GM19372 (cell line): ENCODE data around the gene CTSO.
"Not testable (repeated sequence)": the region's sequence is repeated elsewhere in the genome, so short reads cannot be mapped to it uniquely, and the experiment has no call there.

ENCODE experiments used
- ATAC-seq: cut with Tn5 transposase; IDR thresholded peaks from one replicate; pipeline ENCODE4 v1.9.1; 2021; ENCODE audit warnings: mild to moderate bottlenecking, low read depth, moderate library complexity; ENCODE audit not compliant: unreplicated experiment

Gene CTSO

GRCh38 chr4:155956461-155956860, 2.8 kb upstream of the CTSO start:
- no peak for ATAC-seq

GRCh38 chr4:155954939-155955338, 1.3 kb upstream of the CTSO start:
- no peak for ATAC-seq

GRCh38 chr4:155954118-155954685, 536 bp upstream of the CTSO start:
- ATAC-seq: no peak

DNA sequence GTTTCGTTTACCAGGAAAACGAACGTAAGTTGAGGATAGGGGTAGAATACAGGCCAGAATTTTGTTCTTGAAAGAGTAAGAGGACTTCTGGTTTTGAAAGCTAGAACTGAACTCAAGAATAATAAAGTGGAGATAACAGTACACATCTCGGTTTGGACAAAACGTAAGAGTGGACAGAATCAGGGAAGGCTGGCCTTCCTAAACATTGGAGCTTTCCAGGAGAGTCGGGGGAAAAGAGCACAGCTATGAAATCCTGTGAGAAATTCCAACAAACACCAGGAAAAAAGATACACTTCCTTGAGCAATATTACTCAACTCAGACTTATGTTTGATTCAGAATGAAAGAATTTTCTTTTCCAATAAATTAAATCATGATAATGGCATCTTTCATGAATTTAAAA, 1.2 kb downstream of the CTSO start:
- ATAC-seq: no peak

GRCh38 chr4:155950461-155950860, 3.2 kb downstream of the CTSO start:
- ATAC-seq: no peak

GRCh38 chr4:155948541-155948940, 5.1 kb downstream of the CTSO start:
- ATAC-seq: no peak

- no peak for ATAC-seq
These were observed 7.2 kb downstream of the CTSO start for GRCh38 chr4:155946486-155946885.

GRCh38 chr4:155944516-155944915, 9.2 kb downstream of the CTSO start:
- no peak for ATAC-seq

GRCh38 chr4:155943605-155944291, 9.9 kb downstream of the CTSO start:
- ATAC-seq: no peak

- ATAC-seq: no peak
These were observed 11.8 kb downstream of the CTSO start for GRCh38 chr4:155941820-155942219.

- ATAC-seq: no peak
These were observed 12.4 kb downstream of the CTSO start for GRCh38 chr4:155941085-155941790.

GRCh38 chr4:155935389-155935986, 18.2 kb downstream of the CTSO start:
- no peak for ATAC-seq

DNA sequence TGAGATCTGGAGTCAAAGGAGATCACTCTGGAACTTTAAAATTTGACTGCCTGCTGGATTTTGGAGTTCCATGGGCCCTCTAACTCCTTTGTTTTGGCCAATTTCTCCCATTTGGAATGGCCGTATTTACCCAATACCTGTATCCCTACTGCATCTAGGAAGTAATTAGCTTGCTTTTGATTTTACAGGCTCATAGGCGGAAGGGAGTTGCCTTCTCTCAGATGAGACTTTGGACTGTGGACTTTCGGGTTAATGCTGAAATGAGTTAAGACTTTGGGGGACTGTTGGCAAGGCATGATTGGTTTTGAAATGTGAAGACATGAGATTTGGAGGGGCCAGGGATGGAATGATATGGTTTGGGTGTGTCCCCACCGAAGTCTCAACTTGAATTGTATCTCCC, 19.0 kb downstream of the CTSO start:
- ATAC-seq: not testable (repeated sequence)

- no peak for ATAC-seq
These were observed 22.0 kb downstream of the CTSO start for GRCh38 chr4:155931634-155932033.

DNA sequence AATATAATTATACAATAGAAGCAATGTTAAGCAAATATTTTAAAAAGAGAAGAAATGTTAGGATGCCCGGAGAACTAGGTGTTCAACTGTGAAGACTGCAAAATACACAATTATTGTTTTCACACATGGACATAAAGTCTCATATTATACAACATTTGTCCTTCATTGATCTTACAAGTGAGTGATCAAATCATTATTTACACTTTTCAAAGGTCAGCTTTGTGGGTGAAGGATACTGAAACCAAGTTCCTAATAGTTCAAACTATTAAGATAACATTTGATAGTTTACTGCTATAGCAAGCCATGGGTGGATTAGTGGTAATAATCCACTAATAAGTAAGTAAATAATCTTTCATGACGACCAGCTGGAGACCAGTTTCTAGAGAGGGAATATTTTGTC, 23.3 kb downstream of the CTSO start:
- no peak for ATAC-seq

- ATAC-seq: no peak
These were observed 23.8 kb downstream of the CTSO start for GRCh38 chr4:155929833-155930232.

GRCh38 chr4:155924637-155925036, 29.0 kb downstream of the CTSO start:
- no peak for ATAC-seq

GRCh38 chr4:155921597-155921996, 32.1 kb downstream of the CTSO start:
- ATAC-seq: no peak

DNA sequence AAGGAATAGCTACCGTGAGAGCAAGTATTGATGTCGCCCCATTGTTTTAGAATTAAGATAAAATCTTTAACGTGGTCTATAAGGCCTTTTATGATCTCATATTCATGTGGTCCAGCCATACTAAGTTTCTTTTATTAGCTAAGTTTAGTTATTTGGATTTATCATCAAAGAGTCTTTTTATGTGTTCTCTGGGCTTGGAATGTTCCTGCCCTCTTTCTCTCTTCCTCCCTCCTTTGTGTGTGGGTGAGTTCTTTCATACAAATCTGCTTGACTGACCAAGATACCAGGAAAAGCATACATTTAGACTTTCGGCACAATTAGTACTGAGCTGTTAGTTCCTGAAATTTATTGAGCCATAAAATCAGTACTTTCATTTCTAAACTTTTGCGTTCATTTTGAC, 38.9 kb downstream of the CTSO start:
- ATAC-seq: no peak

- ATAC-seq: no peak
These were observed 41.8 kb downstream of the CTSO start for GRCh38 chr4:155911905-155912304.

DNA sequence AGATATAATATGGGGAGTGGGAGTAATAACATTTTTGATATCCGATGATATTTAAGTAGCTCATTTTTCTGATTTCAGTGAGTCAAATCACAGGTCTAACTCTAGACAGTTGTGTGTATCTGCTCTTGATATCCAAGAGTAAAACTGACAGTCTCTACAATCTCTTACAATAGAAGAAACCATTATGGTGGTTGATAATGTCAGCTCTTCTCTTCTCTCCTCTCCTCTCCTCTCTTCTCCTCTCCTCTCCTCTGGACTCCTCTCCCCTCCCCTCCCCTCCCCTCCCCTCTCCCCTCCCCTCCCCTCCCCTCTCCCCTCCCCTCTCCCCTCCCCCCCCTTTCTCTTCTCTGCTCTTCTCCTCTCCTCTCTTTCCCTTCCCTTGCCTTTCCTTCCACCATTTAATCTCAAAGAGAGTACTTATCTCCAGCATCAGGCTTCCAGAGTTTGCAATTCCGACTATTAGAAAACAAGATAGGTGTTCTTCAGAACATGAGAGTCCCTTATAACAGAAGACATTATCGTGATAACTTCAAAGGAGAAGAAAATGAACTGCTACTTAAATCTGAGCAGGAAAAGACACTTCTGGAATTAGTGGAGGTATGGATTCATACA, 43.9 kb downstream of the CTSO start:
- no peak for ATAC-seq
